Umbilical cord (tissue), 2 donors: ENCODE results near the gene KCND2. TPM values are rescaled to one million over a fixed set of nuclear protein-coding genes. Genes with fewer than 3 reads are reported as not detected.
A peak's percentile ranks its signal among the peaks of the same experiment; 100 is the strongest.

Source experiments
- DNase-seq: peaks from one replicate; pipeline ENCODE4 v3.0.0-alpha.2; 2015; ENCODE audit warnings: low spot score
- total RNA-seq: library from RNA; depleted of rRNA; stranded (reverse); fragments of >200 nt; gene quantifications from one replicate; pipeline ENCODE4 v1.2.3, GENCODE V29; 2014; ENCODE audit warnings: low replicate concordance; ENCODE audit not compliant: insufficient read depth

The KCND2 gene
- total RNA-seq, 1 donor from 2014 or later, result 3.4 TPM

DNA sequence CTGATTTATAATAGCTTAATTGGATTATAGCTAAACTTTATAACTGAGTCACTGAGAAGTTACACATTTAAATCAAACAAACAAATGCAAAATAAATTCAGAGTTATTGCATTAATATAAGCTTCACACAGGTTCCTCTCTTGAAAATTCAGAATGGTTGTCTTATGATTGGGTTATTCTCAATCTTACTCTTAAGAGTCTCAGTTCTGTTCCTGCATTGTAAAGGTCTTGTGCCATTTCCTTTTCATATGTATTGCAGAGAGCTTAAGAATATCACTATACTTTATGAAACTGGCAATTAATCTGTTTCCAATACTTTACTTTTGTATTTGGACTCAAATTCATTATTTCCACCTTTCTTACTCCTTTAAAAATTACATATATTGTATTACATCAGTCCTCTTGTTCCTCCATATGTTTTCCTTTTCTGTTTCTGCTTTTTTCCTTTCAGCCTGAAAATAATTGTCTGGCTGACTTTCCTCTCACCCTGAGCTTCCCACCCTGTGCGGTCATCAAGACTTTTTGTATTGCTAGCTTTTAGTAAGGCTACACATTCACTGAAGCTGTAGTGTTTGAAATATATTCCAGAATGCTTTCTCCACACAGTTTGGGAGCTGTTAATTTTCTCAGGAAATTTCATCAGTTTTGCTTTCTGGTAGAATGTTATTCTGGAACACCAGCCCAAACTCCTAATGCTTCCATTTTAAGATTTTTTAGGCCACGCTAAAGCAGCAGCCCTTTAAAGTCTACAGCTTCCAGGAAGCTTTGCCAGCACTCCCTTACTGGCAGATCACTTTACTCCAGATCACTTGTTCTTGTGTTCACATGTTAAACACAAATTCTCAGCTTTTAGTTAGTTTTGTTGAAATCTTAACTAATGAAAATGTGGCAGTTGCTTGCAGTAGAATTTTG is 139.4 kb downstream of the KCND2 start:
- no peak for DNase-seq

DNA sequence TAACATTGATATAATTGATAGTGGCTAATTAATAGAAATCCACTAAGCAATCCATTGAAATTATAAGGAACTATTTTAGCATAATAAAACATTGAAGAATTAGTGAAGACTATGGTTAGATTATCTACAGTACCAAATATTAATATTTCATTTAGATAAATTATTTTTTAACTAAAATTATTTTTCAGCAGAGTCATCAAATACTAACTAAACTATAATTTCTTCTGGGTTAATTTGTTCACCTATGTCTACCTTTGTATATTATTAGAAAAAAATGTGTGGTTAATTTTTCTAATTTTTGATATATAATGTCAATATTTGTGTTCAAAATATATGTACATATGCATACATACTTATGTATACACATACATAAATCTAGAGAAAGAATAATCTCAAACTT is 140.2 kb downstream of the KCND2 start:
- DNase-seq, result no peak

DNA sequence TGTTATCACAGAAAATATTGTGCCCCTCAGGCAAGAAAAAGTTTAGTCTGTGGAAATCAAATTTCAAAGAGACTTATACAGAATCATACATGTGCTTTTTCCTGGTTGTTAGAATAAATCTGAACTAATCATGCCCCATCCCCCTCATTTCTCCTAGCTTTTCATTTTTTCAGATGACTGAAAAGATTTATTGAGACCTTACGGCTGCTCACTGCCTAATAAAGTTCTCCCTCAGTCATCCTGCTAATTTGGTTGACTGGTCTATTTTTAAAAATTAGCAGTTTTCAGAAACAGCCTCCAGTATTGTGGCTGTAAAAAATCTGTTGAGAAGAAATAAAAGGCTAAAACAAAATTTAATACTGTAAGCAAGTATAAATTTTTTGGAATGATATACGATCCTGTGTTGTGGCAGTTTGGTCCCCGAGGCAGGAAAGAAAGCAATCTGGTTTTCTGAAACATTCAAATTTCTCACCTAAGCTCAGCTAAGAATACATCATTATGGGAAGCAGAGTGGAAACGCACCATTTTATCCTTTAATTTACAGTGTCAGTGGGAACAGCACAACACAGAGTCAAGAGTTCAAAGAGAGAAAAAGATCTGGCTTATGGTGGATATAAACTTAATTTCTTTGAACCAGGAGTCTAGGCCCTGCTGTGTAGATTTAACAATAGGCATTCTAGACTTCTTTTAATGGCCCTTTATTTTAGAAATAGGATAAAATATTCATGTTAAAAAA is 144.4 kb downstream of the KCND2 start:
- DNase-seq, result peak; percentile 24

DNA sequence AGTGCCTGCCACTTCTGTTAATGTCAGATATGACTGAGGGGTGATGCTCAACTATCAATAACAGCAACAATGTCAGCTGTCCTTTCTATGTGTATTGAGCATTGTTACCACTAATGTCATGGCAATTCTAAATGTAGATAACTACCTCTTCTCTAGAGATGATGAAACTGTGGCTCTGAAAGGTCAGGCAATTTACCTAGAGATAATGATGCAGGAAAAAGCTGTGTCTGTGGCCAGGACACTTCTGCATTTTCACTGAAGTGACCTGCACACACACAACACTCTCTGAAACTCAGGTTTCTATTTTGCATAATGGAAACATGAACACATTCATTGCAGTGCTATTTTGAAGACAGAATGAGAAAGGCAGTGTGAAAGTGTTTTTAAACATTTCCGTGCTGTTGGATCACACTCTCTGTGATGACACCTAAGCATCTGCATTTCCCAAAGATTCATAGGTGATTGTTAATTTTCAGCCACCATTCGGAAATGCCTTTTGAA is 148.2 kb downstream of the KCND2 start:
- no peak for DNase-seq

- no peak for DNase-seq
These were observed 158.0 kb downstream of the KCND2 start for GRCh38 chr7:120431016-120431415.

GRCh38 chr7:120436487-120437060 is 163.6 kb downstream of the KCND2 start:
- no peak for DNase-seq

DNA sequence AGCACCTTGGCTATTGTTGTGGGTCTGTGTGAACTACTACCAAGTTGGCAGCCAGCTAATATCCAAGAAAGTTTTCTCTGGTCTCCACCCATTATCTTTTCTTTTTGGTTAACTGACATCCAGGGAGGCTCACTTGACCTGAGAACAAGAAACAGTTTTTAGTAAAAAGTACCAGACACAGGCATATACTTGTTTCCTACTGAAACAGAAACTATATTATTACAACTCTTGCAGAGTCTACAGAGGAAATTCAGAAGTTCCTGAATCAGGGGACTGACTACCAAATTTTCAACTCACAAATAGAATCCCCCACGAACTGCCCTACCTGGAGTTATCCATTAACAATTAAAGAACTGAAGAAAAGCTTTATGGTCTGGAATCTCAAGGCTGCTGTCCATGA is 168.9 kb downstream of the KCND2 start:
- no peak for DNase-seq

- DNase-seq, result no peak
These were observed 169.9 kb downstream of the KCND2 start for GRCh38 chr7:120442838-120443237.

GRCh38 chr7:120444650-120445049 is 171.7 kb downstream of the KCND2 start:
- no peak for DNase-seq

DNA sequence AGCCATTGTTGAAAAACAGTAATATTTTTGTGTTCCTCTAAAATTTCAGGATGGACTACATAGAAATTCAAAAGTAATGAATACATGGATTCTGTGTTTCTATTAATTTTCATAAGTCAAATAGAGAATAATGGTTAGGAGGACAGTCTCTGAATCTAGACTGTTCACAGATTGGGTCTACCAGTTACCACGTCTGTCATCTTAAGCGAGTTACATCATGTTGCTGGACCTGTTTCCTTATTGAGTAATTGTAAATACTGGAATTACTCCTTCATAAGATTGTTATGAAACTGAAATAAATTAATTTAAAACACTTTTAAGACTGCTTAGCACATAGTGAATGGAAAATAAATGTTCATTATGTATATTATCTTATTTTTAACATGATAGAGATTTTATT is 172.3 kb downstream of the KCND2 start:
- no peak for DNase-seq

GRCh38 chr7:120452665-120453064 is 179.7 kb downstream of the KCND2 start:
- DNase-seq, result no peak

DNA sequence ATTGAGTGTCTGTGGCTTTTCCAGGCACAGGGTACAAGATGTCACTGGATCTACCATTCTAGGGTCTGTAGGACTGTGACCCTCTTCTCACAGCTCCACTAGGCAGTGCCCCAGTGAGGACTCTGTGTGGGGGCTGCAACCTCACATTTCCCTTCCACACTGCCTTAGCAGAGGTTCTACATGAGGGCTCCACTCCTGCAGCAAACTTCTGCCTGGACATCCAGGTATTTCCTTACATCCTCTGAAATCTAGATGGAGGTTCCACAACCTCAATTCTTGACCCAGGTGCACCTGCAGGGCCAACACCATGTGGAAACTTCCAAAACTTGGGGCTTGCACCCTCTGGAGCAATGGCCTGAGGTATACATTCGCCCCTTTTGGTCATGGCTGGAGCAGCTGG is 183.7 kb downstream of the KCND2 start:
- no peak for DNase-seq

- DNase-seq, result no peak
These were observed 188.0 kb downstream of the KCND2 start for GRCh38 chr7:120460949-120461348.

DNA sequence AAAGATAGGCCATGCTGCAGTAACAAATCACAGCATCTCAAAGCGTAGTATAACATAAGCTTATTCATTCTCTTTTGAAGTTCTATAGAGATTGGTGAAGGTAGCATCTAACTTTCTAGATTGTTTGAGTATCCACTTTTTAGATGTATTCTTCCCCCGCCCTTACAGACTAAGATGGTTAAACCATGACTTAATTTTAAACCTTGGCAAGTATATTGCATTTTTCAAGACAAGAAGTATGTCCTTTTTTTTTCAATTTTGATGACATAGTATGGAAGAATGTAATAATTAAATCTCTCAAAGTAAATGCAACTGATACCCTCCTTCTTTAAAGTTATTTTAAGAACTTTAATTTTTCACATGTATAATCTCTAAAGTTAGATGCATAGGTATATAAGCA is 190.0 kb downstream of the KCND2 start:
- peak; percentile 13 for DNase-seq

GRCh38 chr7:120464104-120464503 is 191.1 kb downstream of the KCND2 start:
- DNase-seq, result no peak

DNA sequence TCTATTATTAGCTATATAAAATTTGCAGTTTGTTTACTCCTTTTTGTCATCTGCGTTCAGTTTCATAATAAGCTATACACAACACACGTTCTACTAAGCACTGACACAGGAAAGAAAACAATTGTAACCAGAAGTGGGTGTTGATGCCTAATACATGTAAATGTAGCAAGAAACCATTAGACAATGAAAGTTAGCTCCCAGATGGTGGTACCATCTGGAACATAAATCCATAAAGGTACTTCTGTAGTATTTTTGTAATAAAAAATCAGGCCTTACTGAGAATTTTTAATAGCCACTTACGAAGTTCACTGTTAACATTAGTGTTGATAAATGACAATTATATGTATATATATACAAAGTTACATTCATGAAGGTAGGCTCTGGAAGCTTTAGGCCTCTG is 194.7 kb downstream of the KCND2 start:
- no peak for DNase-seq

- no peak for DNase-seq
These were observed 195.6 kb downstream of the KCND2 start for GRCh38 chr7:120468611-120469010.

DNA sequence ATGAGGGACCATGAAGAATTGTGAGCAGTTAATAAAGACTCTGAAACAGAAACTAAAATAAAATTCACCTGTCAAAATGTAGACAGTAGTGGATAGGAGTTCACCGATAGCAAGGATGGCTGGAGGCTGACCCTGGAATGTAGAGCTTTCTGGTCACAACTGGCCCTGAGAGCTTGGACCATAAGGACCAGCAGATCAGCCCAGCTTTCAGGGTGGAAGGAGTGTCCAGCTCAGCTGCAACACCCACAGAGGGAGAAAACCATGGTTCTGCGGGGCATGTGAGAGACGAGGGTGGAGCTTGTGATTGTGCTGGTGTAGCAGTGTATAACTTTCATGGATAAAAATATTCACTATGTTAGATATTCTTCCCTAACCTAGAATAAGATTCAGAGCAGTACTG is 199.9 kb downstream of the KCND2 start:
- no peak for DNase-seq

GRCh38 chr7:120473352-120473751 is 200.4 kb downstream of the KCND2 start:
- DNase-seq, result no peak

- DNase-seq, result no peak
These were observed 203.0 kb downstream of the KCND2 start for GRCh38 chr7:120475994-120476393.

DNA sequence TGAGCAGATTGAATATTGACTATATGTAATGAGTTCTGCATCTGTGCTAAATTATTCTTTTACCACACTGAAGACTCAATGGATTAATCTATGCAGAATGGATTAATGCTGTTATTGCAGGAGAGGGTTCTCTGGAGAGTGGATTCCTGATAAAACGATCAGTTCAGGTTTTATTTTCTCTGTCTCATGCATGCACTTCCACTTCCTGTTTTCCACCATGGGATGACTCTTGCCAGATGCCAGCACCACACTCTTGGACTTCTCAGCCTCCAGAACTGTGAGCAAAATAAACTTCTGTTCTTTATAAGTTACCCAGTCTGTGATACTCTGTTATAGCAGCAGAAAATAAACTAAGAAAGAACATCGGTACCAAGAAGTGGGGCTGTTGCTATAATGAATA is 207.5 kb downstream of the KCND2 start:
- DNase-seq, result no peak

DNA sequence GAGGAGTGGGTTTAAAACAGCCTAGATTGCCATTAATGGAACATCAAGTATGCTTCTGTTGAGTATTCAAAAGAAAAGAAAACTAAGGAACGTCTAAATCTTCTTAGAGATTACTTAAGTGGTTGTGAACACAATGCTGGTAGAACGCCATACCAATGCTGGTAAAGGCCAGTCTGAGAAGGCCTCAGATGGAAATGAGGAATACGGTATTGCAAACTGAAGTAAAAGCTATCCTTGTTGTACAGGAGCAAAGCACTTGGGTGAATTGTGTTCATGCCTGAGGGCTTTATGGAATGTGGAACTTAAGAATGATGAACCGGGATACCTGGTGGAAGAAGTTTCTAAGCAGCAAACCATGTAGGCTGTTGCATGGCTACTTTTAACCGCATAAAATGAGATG is 208.0 kb downstream of the KCND2 start:
- DNase-seq, result no peak
